GM20000 (cell line): ENCODE measurements around the gene PPM1D.
"Not testable (repeated sequence)": the region's sequence is repeated elsewhere in the genome, so short reads cannot be mapped to it uniquely, and the experiment has no call there.

Source experiments
- DNase-seq: peaks from one replicate; pipeline ENCODE4 v3.0.0; 2012; ENCODE audit warnings: low spot score
- CTCF ChIP-seq: IDR thresholded peaks from 2 replicates; pipeline ENCODE4 v1.5.1; 2012; ENCODE audit warnings: mild to moderate bottlenecking, control low read depth; ENCODE audit errors: extremely low read depth, missing control alignments

The PPM1D gene

DNA sequence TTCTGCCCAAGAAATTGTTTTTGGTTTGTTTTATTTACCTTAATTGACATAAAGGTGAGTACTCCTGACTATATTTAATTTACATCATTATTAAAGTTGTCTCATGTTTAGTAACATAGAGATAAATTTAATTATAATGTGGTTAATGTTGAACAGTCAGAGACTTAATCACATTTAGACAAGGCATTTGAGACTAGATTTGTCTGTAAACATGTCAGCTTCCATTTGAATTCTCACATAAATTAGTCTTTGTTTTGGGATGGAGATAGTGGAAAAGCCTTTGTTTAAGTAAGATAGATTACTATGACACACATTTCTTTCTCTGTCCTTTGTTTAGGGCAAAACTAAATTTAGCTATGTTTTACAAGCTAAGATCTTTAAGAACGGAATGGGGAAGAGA lies 59.2 kb downstream of the PPM1D start:
- TF ChIP-seq CTCF, result no peak
- no peak for DNase-seq

DNA sequence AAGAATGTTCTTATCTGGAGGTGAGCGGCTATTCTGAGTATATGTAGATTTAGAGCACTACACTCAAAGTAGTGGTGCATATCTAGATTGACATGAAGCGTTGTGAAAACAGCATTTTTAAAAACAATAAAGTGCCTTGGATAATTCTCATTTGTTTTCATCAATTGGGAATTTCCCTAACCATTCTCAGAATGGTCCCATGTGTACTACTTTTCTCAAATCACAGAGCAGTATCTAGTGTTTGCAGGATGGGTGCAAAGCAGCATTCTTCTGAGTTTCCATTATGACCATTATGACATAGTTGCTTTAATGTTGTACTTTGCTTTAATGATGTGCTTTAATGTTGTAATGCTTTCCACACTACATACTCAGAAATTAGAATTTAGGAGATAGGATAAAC lies 61.5 kb downstream of the PPM1D start:
- TF ChIP-seq CTCF, result no peak

DNA sequence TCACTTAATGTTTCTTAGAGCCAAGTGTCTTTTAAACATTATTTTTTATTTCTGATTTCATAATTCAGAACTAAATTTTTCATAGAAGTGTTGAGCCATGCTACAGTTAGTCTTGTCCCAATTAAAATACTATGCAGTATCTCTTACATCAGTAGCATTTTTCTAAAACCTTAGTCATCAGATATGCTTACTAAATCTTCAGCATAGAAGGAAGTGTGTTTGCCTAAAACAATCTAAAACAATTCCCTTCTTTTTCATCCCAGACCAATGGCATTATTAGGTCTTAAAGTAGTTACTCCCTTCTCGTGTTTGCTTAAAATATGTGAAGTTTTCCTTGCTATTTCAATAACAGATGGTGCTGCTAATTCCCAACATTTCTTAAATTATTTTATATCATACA lies 64.0 kb downstream of the PPM1D start:
- no peak for DNase-seq
- no peak for TF ChIP-seq CTCF

More for the DNA sequence above, 61.5 kb downstream of the PPM1D start:
- DNase-seq, result no peak

GRCh38 chr17:60665602-60666001 lies 65.6 kb downstream of the PPM1D start:
- TF ChIP-seq CTCF, result no peak
- no peak for DNase-seq

DNA sequence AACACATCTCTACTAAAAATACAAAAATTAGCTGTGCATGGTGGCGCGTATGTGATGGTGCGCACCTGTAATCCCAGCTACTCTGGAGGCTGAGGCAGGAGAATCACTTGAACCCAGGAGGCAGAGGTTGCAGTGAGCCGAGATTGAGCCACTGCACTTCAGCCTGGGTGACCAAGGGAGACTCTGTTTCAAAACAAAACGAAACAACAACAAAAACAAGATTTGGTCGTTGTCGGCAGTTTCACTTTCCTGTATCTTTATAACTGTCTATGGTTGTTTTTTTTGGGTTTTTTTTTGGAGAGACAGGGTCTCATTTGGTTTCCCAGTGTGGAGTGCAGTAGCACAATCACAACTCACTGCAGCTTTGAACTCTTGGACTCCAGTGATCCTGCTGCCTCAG lies 68.7 kb downstream of the PPM1D start:
- DNase-seq, result not testable (repeated sequence)

DNA sequence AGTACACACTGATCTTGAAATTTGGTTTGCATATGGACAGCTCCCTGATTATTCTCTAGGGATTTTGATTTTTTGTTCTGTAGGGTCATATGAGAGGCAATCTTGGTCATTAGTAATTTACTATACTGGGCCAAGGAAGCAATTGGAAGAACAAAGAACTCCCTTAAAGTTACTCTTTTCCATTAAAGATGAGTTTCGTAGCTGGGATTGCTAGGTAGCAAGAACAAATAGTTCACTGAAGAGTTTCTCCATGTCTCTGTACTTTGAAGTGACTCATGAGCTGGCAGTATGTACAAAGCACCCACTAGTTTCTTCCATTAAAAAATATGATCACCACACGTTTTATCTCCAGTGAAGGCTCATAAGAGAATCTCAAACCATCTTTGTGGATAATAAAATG lies 71.5 kb downstream of the PPM1D start:
- DNase-seq, result no peak
- TF ChIP-seq CTCF, result no peak

DNA sequence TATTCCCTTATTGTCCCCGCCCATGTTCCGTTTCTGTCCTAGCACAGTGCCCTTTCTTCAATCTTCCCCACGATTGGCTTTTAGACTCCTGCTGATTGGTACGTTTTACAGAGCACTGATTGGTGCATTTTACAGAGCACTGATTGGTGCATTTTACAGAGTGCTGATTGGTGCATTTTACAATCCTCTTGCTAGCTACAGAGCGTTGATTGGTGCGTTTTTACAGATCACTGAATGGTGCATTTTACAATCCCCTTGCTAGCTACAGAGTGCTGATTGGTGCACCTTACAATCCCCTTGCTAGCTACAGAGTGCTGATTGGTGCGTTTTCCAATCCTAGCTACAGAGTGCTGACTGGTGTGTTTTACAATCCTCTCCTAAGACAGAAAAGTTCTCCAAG lies 74.6 kb downstream of the PPM1D start:
- DNase-seq, result not testable (repeated sequence)

DNA sequence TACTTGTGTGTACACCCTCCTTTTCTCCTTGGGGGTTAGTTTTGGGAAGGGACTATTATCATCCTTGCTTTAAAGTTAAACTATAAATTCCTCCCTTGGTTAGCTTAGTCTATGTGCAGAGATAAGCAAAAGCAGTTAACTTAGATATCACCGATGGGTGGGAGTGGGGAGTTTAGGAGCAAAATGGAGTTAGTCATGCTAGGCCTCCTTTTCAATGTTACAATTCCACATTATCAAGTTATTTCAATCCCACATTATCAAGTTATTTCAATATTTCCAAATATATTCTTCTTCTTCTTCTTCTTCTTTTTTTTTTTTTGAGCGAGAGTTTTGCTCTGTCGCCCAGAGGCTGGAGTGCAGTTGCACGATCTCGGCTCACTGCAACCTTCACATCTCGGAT lies 76.0 kb downstream of the PPM1D start:
- TF ChIP-seq CTCF, result no peak
- no peak for DNase-seq

GRCh38 chr17:60676758-60677307 lies 76.8 kb downstream of the PPM1D start:
- DNase-seq, result no peak
- TF ChIP-seq CTCF, result no peak
